Measurements from ENCODE around the gene CACYBP. TPM values are rescaled to one million over a fixed set of nuclear protein-coding genes. Genes with fewer than 3 reads are reported as not detected.

Gene CACYBP, protein sequence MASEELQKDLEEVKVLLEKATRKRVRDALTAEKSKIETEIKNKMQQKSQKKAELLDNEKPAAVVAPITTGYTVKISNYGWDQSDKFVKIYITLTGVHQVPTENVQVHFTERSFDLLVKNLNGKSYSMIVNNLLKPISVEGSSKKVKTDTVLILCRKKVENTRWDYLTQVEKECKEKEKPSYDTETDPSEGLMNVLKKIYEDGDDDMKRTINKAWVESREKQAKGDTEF
- total RNA-seq (2021; fragmentation: NEBNext Ultra II Directional; extraction: Animal tissue kit (Norgen Biotek cat#: 25700)): 100 to 1,000 TPM in 5 of 6 experiments, 10 to 100 TPM in 1; 89.9 to 164 (median 142) TPM
- long read RNA-seq, transcript CACYBP-201 (6 exons, 2,766 nt): major isoform, 139 of 154 reads
- long read RNA-seq, partial matches to known transcripts: 5 of 154 reads
- long read RNA-seq, other reads (novel, unspliced or antisense): 6 of 154 reads

DNA sequence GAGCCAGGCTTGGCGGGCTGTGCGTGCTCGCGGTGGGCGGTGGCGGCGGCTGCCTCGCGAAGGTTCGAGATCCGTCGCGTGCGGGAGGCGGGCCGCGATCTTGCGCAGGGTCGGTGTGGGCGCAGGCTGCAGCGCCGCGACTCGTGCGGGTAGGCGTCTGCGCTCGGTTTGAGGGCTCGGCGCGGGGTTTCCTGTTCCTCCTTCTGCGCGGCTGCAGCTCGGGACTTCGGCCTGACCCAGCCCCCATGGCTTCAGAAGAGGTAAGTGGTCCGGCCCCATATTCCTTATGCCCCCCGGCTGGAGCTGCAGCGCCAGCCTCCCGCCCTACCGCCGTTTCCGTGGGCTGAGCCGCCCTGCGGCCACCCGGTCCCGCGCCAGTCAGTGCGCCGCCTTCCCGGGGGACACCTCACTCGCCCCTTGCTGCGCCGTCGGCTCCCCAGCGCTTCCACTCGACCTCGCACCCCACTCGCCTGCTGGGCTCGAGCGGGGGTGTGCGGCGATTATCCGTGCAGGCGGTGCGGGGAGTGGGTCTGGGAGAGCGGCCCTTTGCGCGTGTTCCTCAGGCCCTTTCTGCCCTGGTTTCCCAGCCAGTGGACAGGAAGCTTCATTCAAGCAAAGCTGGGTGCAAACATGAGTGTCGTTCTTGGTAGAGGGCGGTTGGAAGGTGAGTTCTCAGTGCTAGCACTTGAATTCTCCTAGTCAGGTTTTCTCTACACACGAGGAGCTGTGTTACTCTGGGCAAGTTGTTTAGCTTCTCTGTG lies at the start of gene CACYBP:
Gene CACYBP, plus strand, starts transcription at position 12 of the 761 bp plus-strand sequence. Its CDS starts 234 bp downstream, at position 246.
- Mint-ChIP-seq H3K4me3 (no peak within 1 kb of the TSS), H3K27me3 (ENCODE audit: insufficient read depth) (peaks cover 4% of the 10 kb centered on the region; the same call in 1 of the 2 replicates), H3K4me1 (ENCODE audit: low read depth) (peaks cover 73% of the 10 kb centered on the region), H3K27ac (no peak within 1 kb of the TSS), H3K9me3 (no peaks in the 10 kb centered on the region), H3K36me3 (ENCODE audit: low read depth) (peaks cover 11% of the 10 kb centered on the region)
- DNase-seq: peak; percentile 23
- TF ChIP-seq, protein P1, sequence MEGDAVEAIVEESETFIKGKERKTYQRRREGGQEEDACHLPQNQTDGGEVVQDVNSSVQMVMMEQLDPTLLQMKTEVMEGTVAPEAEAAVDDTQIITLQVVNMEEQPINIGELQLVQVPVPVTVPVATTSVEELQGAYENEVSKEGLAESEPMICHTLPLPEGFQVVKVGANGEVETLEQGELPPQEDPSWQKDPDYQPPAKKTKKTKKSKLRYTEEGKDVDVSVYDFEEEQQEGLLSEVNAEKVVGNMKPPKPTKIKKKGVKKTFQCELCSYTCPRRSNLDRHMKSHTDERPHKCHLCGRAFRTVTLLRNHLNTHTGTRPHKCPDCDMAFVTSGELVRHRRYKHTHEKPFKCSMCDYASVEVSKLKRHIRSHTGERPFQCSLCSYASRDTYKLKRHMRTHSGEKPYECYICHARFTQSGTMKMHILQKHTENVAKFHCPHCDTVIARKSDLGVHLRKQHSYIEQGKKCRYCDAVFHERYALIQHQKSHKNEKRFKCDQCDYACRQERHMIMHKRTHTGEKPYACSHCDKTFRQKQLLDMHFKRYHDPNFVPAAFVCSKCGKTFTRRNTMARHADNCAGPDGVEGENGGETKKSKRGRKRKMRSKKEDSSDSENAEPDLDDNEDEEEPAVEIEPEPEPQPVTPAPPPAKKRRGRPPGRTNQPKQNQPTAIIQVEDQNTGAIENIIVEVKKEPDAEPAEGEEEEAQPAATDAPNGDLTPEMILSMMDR (IDR thresholded peaks at IDR 0.05): no peak

DNA sequence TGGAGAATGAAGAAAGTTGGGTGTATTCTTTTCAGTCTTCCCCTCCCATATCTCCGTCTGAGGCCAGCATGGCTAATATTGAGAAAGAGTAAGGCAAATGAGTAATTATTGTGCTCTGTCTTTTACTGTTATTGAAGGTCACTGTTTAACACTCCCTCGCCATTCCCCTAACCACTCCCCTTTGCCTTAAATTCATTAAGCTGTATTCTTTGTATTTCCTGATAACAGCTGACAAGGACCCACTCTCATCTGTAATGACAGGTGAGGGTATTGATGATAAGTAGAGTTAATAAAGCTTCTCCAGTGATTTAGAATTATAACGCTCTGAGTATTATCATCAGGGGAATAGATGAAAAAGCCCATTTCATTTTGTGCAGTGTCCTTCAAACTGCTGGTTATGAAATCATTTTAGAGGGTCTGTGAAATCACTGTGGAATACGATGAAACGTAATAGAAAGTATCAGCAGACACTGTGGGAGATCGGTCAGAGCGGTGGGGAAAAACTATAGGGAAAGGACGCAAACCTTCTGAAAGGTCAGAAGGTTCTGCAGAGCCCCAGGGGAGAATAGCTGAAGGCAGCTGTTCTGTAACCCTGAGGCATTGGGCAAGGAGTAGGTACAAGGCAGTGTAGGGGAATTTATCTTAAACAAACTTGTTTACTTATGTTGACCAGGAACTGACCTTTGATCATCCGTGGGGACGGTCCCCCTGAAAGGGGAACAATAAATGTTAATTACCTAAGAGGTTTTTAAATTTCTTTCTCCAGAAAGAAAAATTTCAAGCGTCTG lies 46.3 kb upstream of the CACYBP start:
- Mint-ChIP-seq H3K27ac (no peak overlapping the region), H3K36me3 (ENCODE audit: low read depth) (no peaks in the 10 kb centered on the region), H3K27me3 (ENCODE audit: insufficient read depth) (no peaks in the 10 kb centered on the region), H3K4me1 (ENCODE audit: low read depth) (no peaks in the 10 kb centered on the region), H3K4me3 (no peak overlapping the region), H3K9me3 (no peaks in the 10 kb centered on the region)
- TF ChIP-seq, protein P1 (IDR thresholded peaks at IDR 0.05): no peak
- DNase-seq: no peak

DNA sequence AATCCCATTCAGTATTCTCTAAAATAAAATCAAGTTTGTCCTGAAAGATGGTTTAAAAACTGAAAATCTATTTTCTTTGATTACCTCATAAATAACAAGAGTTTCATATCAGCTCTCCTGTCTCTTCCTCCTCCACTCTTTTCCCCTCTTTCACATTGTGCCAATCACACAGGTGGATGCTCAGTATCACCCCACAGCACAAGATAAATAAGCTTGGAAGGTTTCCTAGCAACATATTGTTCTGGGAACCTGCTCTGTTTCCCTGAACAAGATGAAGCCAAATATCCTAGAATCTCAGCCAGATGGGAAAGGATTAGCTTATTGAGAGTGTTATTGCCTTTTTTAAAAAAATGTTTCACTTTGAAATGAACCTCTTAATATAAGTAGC lies 45.7 kb upstream of the CACYBP start:
- Mint-ChIP-seq H3K4me1 (ENCODE audit: low read depth) (no peaks in the 10 kb centered on the region), H3K27me3 (ENCODE audit: insufficient read depth) (no peaks in the 10 kb centered on the region), H3K27ac (no peak overlapping the region)

DNA sequence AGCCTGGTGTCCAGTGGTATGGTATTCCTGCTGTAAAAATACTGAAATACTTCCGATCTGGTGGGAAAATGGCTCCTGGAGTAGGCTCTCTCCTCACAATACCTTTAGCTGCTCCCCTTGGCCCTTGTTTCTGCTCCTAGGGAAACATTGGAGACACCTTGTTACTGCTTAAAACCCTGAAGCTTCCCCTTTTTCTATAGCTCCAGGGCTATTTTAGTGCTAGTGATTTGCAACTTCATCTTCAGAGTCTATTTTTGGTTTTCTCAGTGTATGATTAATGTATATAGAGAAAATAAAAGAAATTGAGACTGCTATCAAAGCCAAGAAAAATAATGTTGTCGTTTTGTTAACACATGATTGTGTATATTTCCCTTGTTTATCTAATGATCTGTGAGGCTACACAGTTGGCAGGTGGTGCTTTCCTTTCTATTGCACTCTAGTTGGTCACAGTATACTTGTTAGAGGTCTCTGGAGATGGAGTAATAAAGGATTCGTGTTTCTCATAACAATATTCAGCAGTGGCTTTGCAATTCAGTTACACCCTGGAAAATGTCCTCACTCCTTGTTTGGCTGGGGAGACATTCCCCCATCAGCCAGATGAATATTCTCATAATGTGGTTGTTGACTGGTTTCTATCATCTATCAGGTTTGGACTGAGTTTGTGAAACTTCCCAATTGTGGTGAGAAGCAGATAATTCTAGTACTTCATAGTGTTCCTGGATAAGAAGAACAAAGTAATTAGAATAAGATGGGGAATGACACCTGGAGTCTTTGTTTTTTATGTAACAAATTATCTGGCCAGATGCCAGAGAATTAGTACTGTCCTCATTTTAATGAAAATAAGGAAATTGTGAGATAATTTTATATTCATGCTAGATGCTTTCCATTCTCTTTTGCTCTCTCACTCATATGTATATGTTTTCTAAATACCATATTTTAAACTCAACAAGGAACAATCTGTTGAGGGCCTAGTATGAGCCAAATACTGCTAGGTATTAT lies 44.8 kb upstream of the CACYBP start:
- TF ChIP-seq, protein P1 (IDR thresholded peaks at IDR 0.05): no peak
- DNase-seq: no peak
- H3K36me3 Mint-ChIP-seq (ENCODE audit: low read depth): no peaks in the 10 kb centered on the region
- no peaks in the 10 kb centered on the region for H3K4me1 Mint-ChIP-seq (ENCODE audit: low read depth)
- no peak overlapping the region for H3K4me3 Mint-ChIP-seq
- H3K9me3 Mint-ChIP-seq: no peaks in the 10 kb centered on the region
- no peak overlapping the region for H3K27ac Mint-ChIP-seq
- no peaks in the 10 kb centered on the region for H3K27me3 Mint-ChIP-seq (ENCODE audit: insufficient read depth)

More for the DNA sequence above, 45.7 kb upstream of the CACYBP start:
- Mint-ChIP-seq H3K4me3 (no peak overlapping the region), H3K9me3 (no peaks in the 10 kb centered on the region), H3K36me3 (ENCODE audit: low read depth) (no peaks in the 10 kb centered on the region)
- DNase-seq: no peak
- TF ChIP-seq, protein P1 (IDR thresholded peaks at IDR 0.05): no peak

Measured in HFFc6 (cell line).